T-helper 1 cell treated with Interleukin-12 subunit alpha and Interleukin-12 subunit beta and Interleukin-4 antibody, amounts not matched to agents 30 ng/mL and 1 ng/mL, for 36 hours (primary cell): ENCODE measurements around the gene PRELID2. TPM values are rescaled to one million over a fixed set of nuclear protein-coding genes. Genes with fewer than 3 reads are reported as not detected.
"Not testable (repeated sequence)": the region's sequence is repeated elsewhere in the genome, so short reads cannot be mapped to it uniquely, and the experiment has no call there.

Experiments
- intact Hi-C: fragments of 100-400 bp; cut with micrococcal nuclease; formaldehyde crosslinking; loops from one replicate; pipeline ENCODE4 v1.15.1; 2024
- total RNA-seq: library from RNA; stranded (reverse); gene quantifications from 2 replicates; pipeline ENCODE4 v1.2.3, GENCODE V29; 2022

Gene PRELID2
- total RNA-seq, 1 donor from 2014 or later, result 1.9 TPM

GRCh38 chr5:145752947-145753346 lies 82.2 kb downstream of the PRELID2 start:
- intact Hi-C loops, result no loop called here

- intact Hi-C loops, result no loop called here
Measured at GRCh38 chr5:145752534-145752933, 82.6 kb downstream of the PRELID2 start.

- intact Hi-C loops, result no loop called here
Measured at GRCh38 chr5:145750199-145750598, 84.9 kb downstream of the PRELID2 start.

GRCh38 chr5:145743396-145744061 lies 91.6 kb downstream of the PRELID2 start:
- intact Hi-C loops, result loop anchor here (1.0 to 10.0 kb wide), 4 partner anchors 459 to 1573 kb away; partner anchors contain the start of genes KCTD16, RBM27, TCERG1 and YIPF5

- intact Hi-C loops, result loop anchor here (1.0 to 10.0 kb wide), 4 partner anchors 206 to 1545 kb away; partner anchors contain the start of genes RBM27 and TCERG1
Measured at GRCh38 chr5:145739843-145740242, 95.3 kb downstream of the PRELID2 start.

GRCh38 chr5:145738227-145738626 lies 96.9 kb downstream of the PRELID2 start:
- intact Hi-C loops, result no loop called here

GRCh38 chr5:145737578-145737977 lies 97.6 kb downstream of the PRELID2 start:
- intact Hi-C loops, result no loop called here

- intact Hi-C loops, result not testable (repeated sequence)
Measured at GRCh38 chr5:145729956-145730355, 105.2 kb downstream of the PRELID2 start.

GRCh38 chr5:145723516-145723915 lies 111.6 kb downstream of the PRELID2 start:
- intact Hi-C loops, result no loop called here

GRCh38 chr5:145718956-145719355 lies 116.2 kb downstream of the PRELID2 start:
- intact Hi-C loops, result no loop called here

- intact Hi-C loops, result no loop called here
Measured at GRCh38 chr5:145715412-145715811, 119.7 kb downstream of the PRELID2 start.

GRCh38 chr5:145712245-145712644 lies 122.9 kb downstream of the PRELID2 start:
- intact Hi-C loops, result no loop called here

GRCh38 chr5:145711417-145711816 lies 123.7 kb downstream of the PRELID2 start:
- intact Hi-C loops, result no loop called here

Other genes starting within 250 kb of the PRELID2 start
- not detected in 2 replicates for gene GRXCR2, start 37.7 kb upstream of the PRELID2 start, total RNA-seq
- gene SH3RF2, start 101.2 kb upstream of the PRELID2 start, total RNA-seq, result 0.34 and 0.61 TPM in 2 replicates